IPS DF 4.7 (cell line): ENCODE measurements around the gene IGSF21.

ENCODE experiments used
- DNase-seq: peaks from one replicate; pipeline ENCODE4 v3.0.0-alpha.2; 2013; ENCODE audit warnings: low spot score; ENCODE audit errors: extremely low read depth

Gene IGSF21

GRCh38 chr1:18175530-18176377, 68.2 kb downstream of the IGSF21 start:
- no peak for DNase-seq

- DNase-seq, result no peak
Observed at GRCh38 chr1:18176619-18177018, 69.0 kb downstream of the IGSF21 start.

GRCh38 chr1:18178111-18178510, 70.5 kb downstream of the IGSF21 start:
- no peak for DNase-seq

GRCh38 chr1:18179009-18179408, 71.4 kb downstream of the IGSF21 start:
- DNase-seq, result no peak

- DNase-seq, result no peak
Observed at GRCh38 chr1:18182398-18183160, 75.0 kb downstream of the IGSF21 start.

DNA sequence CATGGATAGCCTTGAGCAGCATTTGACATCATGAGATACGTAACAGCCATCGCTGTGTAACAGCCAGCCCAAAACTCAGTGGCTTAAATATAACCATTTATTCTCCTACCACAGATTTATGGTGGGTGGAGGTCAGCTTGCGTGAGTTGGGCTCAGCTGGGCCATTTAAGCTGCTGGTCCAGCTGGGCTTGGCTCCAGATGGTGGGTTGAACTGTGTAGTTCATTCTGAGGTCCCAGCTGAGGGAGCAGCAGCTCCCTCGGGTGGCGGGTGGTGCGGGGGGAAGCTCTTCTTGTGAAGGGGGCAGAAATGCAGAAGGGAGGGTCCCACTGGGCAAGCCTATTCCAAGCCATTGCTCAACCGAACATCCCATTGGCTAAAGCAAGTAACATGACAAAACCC, 75.9 kb downstream of the IGSF21 start:
- no peak for DNase-seq

DNA sequence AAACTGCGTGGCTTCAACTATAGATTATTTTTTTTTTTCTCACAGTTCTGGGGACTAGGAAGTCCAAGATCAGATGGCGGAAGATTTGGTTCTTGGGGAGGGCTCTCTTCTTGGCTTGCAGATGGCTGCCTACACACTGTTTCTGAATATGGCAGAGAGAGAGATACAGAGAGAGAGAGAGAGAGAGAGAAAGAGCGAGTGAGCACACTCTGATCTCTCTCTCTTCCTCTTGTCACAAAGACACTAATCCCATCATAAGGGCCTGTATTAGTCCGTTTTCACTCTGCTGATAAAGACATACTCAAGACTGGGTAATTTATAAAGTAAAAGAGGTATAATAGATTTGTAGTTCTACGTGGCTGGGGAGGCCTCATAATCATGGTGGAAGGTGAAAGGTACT, 79.5 kb downstream of the IGSF21 start:
- no peak for DNase-seq

- DNase-seq, result no peak
Observed at GRCh38 chr1:18188820-18189517, 81.4 kb downstream of the IGSF21 start.

GRCh38 chr1:18190598-18190997, 83.0 kb downstream of the IGSF21 start:
- no peak for DNase-seq

- DNase-seq, result no peak
Observed at GRCh38 chr1:18191037-18191436, 83.4 kb downstream of the IGSF21 start.

DNA sequence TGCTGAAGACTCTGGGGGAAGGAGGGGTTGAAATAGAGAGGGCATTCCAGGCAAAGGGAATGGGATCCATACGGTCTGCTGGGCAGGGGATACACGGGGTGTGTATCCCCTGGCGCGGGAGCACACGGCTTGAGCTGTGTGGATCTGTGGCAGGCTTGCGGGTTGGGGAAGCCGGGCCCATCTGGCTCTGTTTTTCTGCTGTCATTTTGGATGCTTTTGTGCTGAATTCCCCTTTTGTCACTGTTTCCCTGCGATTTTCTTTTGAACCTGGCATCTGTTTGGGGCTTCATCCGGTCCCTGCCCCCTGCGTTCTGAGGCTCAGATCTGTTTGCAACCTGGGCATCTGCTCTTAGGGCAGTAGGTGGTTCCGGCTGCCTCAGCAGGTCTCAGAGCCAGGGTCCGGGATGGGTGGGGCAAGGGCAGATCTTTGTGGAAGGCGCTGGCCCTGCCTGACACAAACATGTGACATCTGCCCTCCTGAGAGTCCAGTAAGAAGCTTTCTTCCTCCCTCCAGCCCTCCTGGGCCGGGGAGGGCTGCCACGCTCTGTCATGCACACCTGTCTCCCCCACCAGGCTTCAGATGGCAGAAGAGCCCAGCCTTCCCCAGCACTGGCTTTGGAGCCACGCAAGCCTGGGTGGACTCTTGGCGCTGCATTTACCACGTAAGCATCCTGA, 84.0 kb downstream of the IGSF21 start:
- no peak for DNase-seq

- DNase-seq, result no peak
Observed at GRCh38 chr1:18192182-18192581, 84.6 kb downstream of the IGSF21 start.

GRCh38 chr1:18192974-18193373, 85.4 kb downstream of the IGSF21 start:
- DNase-seq, result no peak

GRCh38 chr1:18197299-18197698, 89.7 kb downstream of the IGSF21 start:
- DNase-seq, result no peak

DNA sequence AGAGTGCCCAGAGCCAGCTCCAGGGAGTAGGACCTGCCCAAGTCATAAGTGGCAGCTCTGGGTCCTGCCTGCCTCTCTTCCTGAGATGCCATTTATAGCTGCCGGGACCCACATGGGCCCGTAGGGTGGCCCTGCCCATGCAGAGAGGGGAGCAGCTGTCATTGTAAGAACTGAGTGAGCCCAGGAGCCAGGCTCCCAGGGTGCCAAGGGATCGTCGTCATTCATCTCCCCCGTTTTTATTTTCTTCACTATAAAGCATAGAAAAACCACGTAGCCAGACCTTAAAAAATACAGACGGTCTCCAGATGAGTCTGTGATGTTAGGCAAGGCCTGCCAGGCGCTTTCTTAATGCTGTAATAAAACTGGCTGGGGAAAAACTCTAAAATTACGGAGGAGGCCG, 90.7 kb downstream of the IGSF21 start:
- no peak for DNase-seq

DNA sequence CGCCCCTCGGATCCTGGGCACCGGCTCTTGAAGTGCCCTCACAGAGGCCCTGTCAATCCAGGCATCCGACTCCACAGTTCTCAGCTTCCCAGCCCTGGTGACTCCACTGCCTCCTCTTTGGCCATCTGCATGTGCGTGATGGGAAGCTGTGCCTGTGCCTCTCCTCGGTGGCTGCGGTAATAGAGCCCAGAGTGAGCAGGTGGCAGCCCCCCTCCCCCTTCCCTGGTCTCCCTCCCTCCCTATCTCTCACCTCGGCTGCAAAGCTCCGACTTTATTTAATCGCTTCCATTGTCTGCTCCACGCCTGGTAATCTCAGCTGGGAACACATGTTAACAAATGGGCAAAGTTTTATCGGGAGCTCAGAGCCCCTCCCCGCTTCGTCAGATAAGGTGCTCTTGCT, 91.9 kb downstream of the IGSF21 start:
- no peak for DNase-seq

DNA sequence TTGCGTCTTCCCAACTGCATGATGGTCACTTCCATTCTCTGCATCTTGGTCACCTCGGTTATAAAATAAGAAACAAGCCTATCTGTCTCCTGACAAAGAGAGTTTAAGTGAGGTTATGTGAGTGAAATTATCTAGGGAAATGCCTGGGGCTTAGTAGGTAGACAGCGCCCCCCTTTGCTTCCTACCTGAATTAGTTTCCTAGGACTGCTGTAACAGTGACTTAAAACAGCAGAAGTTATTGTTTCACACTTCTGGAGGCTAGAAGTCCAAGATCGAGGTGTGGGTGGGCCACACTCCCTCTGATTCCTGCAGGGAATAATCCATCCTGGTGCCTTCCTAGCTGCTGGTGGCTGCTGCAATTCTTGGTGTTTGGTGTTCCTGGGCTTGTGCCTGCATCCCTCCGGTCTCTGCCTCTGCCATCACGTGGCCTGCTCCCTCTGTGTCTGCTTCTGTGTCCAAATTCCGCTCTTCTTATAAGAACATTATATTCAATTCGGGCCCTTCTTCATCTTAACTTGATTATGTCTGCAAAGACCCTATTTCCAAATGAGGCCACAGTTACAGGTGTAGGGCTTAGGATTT, 92.6 kb downstream of the IGSF21 start:
- DNase-seq, result peak; percentile 28

DNA sequence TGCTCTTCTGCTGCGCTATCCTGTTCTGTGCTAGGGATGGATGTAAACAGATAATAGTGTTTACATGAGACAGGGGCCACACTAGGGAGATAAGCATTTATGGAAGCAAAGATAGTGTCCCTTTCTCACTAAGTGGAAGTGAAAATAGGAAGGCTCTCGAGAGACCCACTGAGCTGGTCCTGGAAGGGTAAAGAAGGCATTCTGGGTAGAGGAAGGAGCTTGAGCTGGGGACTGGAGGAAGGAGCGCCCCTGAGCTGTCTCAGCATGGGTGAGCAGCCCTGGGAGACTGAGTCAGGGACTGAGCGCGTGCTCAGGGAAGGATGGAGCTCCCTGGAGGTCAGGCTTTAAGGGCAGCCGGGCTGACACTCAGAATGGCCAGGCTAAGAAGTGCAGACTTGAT, 93.3 kb downstream of the IGSF21 start:
- DNase-seq, result no peak

DNA sequence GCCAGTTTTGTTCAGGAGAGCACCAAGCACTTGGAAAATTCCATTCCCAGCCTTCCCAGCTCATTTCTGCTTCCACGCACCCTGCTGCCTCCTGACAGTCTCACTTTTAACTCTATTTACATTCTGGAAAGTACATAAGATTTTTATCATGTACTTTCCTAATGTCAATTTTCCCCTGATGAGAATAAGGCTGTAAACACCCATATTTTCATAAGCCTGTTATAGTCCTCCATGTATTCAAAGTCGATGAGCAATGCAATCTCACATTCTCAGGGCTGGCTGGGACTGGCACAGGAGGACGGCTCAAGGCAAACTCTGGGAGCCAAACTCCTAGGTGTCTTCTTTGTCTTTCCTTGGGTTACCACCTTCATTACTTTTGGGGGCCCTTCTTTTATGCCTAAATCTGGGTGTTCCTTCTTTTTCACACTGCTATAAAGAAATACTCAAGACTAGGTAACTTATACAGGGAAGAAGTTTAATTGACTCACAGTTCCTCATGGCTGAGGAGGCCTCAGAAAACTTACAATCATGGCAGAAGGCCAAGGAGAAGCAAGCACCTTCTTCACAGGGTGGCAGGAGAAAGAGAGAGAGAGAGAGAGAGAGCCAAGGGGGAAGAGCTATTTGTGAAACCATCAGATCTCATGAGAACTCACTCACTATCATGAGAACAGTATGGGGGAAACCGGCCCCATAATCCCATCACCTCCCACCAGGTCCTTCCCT, 94.6 kb downstream of the IGSF21 start:
- DNase-seq, result no peak

- DNase-seq, result no peak
Observed at GRCh38 chr1:18203645-18204044, 96.0 kb downstream of the IGSF21 start.

DNA sequence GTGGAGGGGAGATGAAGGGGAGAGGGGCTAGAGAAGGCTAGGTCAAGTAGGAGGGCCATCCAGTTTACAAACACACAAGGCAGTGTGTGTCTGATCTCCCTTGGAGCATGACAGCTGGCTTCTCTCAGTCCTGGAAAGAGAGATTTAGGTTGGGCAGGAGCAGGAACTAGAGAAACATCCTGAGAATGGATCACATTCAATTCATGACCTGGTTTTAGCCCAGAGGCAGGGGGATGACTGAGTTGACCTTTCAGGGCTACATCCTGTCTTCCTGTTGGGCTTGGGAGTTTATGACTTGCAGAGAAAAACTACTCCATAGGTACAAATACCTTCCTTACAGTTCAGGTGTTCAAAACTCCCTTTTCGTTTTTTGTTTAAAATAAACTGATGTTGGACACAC, 97.0 kb downstream of the IGSF21 start:
- no peak for DNase-seq
